ENCODE data around the gene BLID. TPM values are rescaled to one million over a fixed set of nuclear protein-coding genes. Genes with fewer than 3 reads are reported as not detected.

Gene BLID
- total RNA-seq, 1 experiment from 2014 or later, result 5.7 TPM

DNA sequence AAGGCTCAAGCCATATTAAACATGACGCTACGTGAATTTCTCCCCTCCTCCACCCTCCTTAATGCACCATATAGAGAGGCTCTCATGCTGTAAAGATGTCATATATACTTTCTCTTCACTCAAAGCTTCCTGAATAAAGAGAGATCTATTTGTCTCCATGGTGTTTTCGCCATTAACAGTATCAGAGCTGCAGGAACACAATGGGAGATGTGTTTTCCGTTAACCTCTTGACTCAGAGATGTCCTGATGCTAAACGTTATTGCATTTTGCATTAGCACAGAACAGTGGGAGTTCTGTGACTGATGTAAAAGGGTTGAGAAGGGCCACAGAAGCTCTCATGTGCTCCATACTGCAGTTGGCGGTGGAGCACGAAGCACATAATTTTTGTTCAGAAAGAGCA is 25.7 kb upstream of the BLID start:
- peak; percentile 2; the same call in 1 of the 2 replicates for ATAC-seq
- peak overlapping the region; percentile 48 for H3K4me2 ChIP-seq (ENCODE audit: low read length)
- H3K9ac ChIP-seq (ENCODE audit: low read length), result no peak overlapping the region
- ChIA-PET CTCF (no interaction called here), POLR2A (ENCODE audit: unreplicated experiment) (no interaction called here)
- H3K9me3 ChIP-seq (ENCODE audit: low read length), result no peaks in the 10 kb centered on the region
- peaks cover 52% of the 10 kb centered on the region for H3F3A ChIP-seq (ENCODE audit: low read length, unreplicated experiment)
- H3K27me3 ChIP-seq (ENCODE audit: low read length), result no peaks in the 10 kb centered on the region
- BruUV-seq (replicated peaks), result no TSS peak
- H3K4me1 ChIP-seq (ENCODE audit: insufficient read depth, low read length), result peaks cover 98% of the 10 kb centered on the region
- intact Hi-C loops (cut with micrococcal nuclease), result no loop called here
- H4K20me1 ChIP-seq (ENCODE audit: low read length), result peaks cover 34% of the 10 kb centered on the region
- peak overlapping the region; percentile 78 for H3K27ac ChIP-seq (ENCODE audit: low read length)
- peak; percentile 45 for DNase-seq
- no peak overlapping the region for H3K4me3 ChIP-seq (ENCODE audit: low read length)
- H3K9me2 ChIP-seq (replicated peaks; ENCODE audit: low read length), result no peaks in the 10 kb centered on the region
- TF ChIP-seq EZH2 (IDR thresholded peaks at IDR 0.05; ENCODE audit: low read length, unreplicated experiment), result no peak
- TF ChIP-seq, protein P1, sequence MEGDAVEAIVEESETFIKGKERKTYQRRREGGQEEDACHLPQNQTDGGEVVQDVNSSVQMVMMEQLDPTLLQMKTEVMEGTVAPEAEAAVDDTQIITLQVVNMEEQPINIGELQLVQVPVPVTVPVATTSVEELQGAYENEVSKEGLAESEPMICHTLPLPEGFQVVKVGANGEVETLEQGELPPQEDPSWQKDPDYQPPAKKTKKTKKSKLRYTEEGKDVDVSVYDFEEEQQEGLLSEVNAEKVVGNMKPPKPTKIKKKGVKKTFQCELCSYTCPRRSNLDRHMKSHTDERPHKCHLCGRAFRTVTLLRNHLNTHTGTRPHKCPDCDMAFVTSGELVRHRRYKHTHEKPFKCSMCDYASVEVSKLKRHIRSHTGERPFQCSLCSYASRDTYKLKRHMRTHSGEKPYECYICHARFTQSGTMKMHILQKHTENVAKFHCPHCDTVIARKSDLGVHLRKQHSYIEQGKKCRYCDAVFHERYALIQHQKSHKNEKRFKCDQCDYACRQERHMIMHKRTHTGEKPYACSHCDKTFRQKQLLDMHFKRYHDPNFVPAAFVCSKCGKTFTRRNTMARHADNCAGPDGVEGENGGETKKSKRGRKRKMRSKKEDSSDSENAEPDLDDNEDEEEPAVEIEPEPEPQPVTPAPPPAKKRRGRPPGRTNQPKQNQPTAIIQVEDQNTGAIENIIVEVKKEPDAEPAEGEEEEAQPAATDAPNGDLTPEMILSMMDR (conservative IDR thresholded peaks at IDR 0.05; ENCODE audit: low read depth, low read length), result no peak
- TF ChIP-seq EZH2phosphoT487 (IDR thresholded peaks at IDR 0.05; ENCODE audit: borderline replicate concordance, low read length), result no peak
- peaks cover 43% of the 10 kb centered on the region for H3K36me3 ChIP-seq (ENCODE audit: low read depth, low read length)
- no peak overlapping the region for H2AFZ ChIP-seq (ENCODE audit: low read length)
- peaks cover 92% of the 10 kb centered on the region for H3K79me2 ChIP-seq (ENCODE audit: low read length)

DNA sequence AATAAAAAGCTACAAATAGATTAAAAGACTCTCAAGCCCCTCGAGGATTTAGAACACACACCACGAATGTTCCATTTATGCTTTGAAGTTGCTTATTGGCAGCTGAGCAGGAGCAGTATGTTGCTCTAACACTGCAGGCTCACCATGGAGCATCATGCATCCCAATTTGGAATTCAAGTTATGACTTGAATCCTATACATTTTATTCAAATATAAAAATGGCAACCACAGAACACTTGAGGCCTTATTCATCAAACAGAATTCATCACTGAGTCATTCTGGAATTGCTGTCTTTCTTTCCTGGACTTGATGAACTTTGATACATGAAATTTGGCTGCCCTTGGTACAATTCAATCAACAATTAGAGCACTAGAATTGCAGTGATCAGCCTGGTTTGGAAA is 24.5 kb upstream of the BLID start:
- Histone ChIP-seq H3F3A (ENCODE audit: low read length, unreplicated experiment) (peaks cover 49% of the 10 kb centered on the region), H3K4me2 (ENCODE audit: low read length) (peak overlapping the region; percentile 48), H3K9me2 (replicated peaks; ENCODE audit: low read length) (no peaks in the 10 kb centered on the region), H3K9me3 (ENCODE audit: low read length) (no peaks in the 10 kb centered on the region), H4K20me1 (ENCODE audit: low read length) (peaks cover 38% of the 10 kb centered on the region), H3K79me2 (ENCODE audit: low read length) (peaks cover 92% of the 10 kb centered on the region), H3K36me3 (ENCODE audit: low read depth, low read length) (peaks cover 44% of the 10 kb centered on the region), H3K27ac (ENCODE audit: low read length) (peak overlapping the region; percentile 78), H3K4me3 (ENCODE audit: low read length) (no peak overlapping the region), H3K9ac (ENCODE audit: low read length) (no peak overlapping the region), H2AFZ (ENCODE audit: low read length) (no peak overlapping the region), H3K4me1 (ENCODE audit: insufficient read depth, low read length) (peaks cover 98% of the 10 kb centered on the region), H3K27me3 (ENCODE audit: low read length) (no peaks in the 10 kb centered on the region)
- ATAC-seq, result peak; percentile 14
- no TSS peak for BruUV-seq (replicated peaks)
- ChIA-PET CTCF (no interaction called here), POLR2A (ENCODE audit: unreplicated experiment) (no interaction called here)
- DNase-seq, result peak; percentile 93
- TF ChIP-seq EZH2phosphoT487 (IDR thresholded peaks at IDR 0.05; ENCODE audit: borderline replicate concordance, low read length) (no peak), EZH2 (IDR thresholded peaks at IDR 0.05; ENCODE audit: low read length, unreplicated experiment) (no peak)
- TF ChIP-seq, protein P1 (conservative IDR thresholded peaks at IDR 0.05; ENCODE audit: low read depth, low read length), result no peak
- intact Hi-C loops (cut with micrococcal nuclease), result no loop called here

DNA sequence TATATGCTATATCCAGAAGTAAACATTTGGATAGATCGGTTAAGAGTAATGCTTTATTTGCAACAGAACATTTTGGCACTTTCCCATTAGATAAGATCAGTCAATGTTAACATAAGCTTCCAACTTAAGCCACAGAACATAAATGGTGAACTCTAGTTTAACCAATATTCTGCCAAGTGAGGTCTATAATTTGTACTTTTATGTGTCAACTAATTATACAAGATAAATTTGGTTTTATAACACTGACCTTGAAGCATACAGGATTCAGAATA is 23.5 kb upstream of the BLID start:
- H3K27ac ChIP-seq (ENCODE audit: low read length), result peak overlapping the region; percentile 78
- peaks cover 92% of the 10 kb centered on the region for H3K79me2 ChIP-seq (ENCODE audit: low read length)
- no peak overlapping the region for H2AFZ ChIP-seq (ENCODE audit: low read length)
- H3K9ac ChIP-seq (ENCODE audit: low read length), result 0 out of 2 replicates have a peak overlapping the region, but pooled peaks have one; percentile 11
- intact Hi-C loops (cut with micrococcal nuclease), result loop anchor here (5.0 kb wide), 1 partner anchor 37 kb away; no protein-coding TSS in a partner anchor
- DNase-seq (peak; percentile 84), ATAC-seq (peak; percentile 6; the same call in 1 of the 2 replicates)
- H3K4me3 ChIP-seq (ENCODE audit: low read length), result no peak overlapping the region
- H3F3A ChIP-seq (ENCODE audit: low read length, unreplicated experiment), result peaks cover 41% of the 10 kb centered on the region
- H3K4me1 ChIP-seq (ENCODE audit: insufficient read depth, low read length), result peaks cover 90% of the 10 kb centered on the region
- ChIA-PET POLR2A (ENCODE audit: unreplicated experiment) (no interaction called here), CTCF (no interaction called here)
- BruUV-seq (replicated peaks), result no TSS peak
- H3K4me2 ChIP-seq (ENCODE audit: low read length), result peak overlapping the region; percentile 48
- peaks cover 34% of the 10 kb centered on the region for H4K20me1 ChIP-seq (ENCODE audit: low read length)
- peaks cover 43% of the 10 kb centered on the region for H3K36me3 ChIP-seq (ENCODE audit: low read depth, low read length)
- no peaks in the 10 kb centered on the region for H3K9me2 ChIP-seq (replicated peaks; ENCODE audit: low read length)
- H3K27me3 ChIP-seq (ENCODE audit: low read length), result no peaks in the 10 kb centered on the region
- no peak for TF ChIP-seq EZH2 (IDR thresholded peaks at IDR 0.05; ENCODE audit: low read length, unreplicated experiment)
- no peaks in the 10 kb centered on the region for H3K9me3 ChIP-seq (ENCODE audit: low read length)

Data from PC-3 (cell line).